ENCODE measurements around the gene SLC31A2.

DNA sequence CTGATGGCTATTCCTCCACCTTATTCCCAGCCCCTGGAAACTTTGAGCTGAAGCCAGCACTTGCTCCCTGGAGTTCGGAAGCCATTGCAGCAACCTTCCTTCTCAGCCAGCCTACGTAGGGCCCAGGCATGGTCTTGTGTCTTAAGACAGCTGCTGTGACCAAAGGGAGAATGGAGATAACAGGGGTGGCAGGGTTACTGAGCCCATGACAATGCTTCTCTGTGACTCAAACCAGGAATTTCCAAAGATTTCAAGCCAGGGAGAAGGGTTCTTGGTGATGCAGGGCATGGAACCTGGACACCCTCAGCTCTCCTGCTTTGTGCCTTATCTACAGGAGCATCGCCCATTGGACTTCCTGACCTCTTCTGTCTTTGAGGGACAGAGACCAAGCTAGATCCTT is 12.2 kb downstream of the SLC31A2 start:
- no peak for TF ChIP-seq YY1 (tag by site-specific recombination; IDR thresholded peaks at IDR 0.05)
- TF ChIP-seq, protein P1, sequence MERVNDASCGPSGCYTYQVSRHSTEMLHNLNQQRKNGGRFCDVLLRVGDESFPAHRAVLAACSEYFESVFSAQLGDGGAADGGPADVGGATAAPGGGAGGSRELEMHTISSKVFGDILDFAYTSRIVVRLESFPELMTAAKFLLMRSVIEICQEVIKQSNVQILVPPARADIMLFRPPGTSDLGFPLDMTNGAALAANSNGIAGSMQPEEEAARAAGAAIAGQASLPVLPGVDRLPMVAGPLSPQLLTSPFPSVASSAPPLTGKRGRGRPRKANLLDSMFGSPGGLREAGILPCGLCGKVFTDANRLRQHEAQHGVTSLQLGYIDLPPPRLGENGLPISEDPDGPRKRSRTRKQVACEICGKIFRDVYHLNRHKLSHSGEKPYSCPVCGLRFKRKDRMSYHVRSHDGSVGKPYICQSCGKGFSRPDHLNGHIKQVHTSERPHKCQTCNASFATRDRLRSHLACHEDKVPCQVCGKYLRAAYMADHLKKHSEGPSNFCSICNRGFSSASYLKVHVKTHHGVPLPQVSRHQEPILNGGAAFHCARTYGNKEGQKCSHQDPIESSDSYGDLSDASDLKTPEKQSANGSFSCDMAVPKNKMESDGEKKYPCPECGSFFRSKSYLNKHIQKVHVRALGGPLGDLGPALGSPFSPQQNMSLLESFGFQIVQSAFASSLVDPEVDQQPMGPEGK (tag by site-specific recombination; IDR thresholded peaks at IDR 0.05), result no peak
- no peak for TF ChIP-seq ZNF558 (tag by site-specific recombination; IDR thresholded peaks at IDR 0.05)
- no peak for TF ChIP-seq ZNF121 (tag by site-specific recombination; IDR thresholded peaks at IDR 0.05)
- no peak for TF ChIP-seq ZBTB21 (tag by site-specific recombination; IDR thresholded peaks at IDR 0.05)

Data from HEK293 (cell line).